HG02938 (cell line): ENCODE results near the gene CSH2.
"Not testable (repeated sequence)": the region's sequence is repeated elsewhere in the genome, so short reads cannot be mapped to it uniquely, and the experiment has no call there.

Source experiments
- ATAC-seq: cut with Tn5 transposase; IDR thresholded peaks from one replicate; pipeline ENCODE4 v1.9.1; 2021; ENCODE audit warnings: mild to moderate bottlenecking, moderate library complexity; ENCODE audit not compliant: unreplicated experiment

CSH2 gene

DNA sequence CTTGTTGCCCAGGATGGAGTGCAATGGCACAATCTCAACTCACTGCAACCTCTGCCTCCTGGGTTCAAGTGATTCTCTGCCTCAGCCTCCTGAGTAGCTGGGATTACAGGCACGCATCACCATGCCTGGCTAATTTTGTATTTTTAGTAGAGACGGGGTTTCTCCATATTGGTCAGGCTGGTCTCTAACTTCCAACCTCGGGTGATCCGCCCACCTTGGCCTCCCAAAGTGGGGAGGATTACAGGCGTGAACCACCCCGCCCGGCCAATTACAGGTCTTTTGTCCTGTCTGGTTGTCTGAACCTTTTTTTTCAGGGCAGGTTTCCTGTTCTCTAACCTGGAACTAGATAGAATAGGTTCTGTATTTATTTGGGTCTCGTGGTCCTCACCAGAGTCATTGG is 17.1 kb downstream of the CSH2 start:
- ATAC-seq: not testable (repeated sequence)

GRCh38 chr17:63855185-63855584 is 18.3 kb downstream of the CSH2 start:
- no peak for ATAC-seq

- ATAC-seq: no peak
Observed at GRCh38 chr17:63854709-63855108, 18.8 kb downstream of the CSH2 start.

- ATAC-seq: no peak
Observed at GRCh38 chr17:63853260-63853659, 20.2 kb downstream of the CSH2 start.

DNA sequence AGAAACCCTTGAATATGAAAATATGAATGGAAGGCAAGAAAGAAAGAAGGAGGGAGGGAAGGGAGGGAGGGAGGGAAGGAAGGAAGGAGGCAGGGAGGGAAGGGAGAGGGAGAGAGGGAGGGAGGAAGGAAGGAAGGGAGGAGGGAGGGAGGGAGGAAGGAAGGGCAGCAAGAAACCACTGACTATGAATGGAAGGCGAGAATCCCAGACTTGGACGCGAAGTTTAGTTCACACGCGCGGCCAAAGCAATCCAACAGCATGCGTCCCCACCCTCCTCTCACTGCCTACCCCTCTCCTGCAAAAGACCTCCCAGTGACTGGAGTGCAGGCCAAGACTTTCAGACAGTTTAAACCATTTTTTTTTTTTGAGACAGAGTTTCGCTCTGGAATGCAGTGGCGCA is 23.1 kb downstream of the CSH2 start:
- no peak for ATAC-seq

DNA sequence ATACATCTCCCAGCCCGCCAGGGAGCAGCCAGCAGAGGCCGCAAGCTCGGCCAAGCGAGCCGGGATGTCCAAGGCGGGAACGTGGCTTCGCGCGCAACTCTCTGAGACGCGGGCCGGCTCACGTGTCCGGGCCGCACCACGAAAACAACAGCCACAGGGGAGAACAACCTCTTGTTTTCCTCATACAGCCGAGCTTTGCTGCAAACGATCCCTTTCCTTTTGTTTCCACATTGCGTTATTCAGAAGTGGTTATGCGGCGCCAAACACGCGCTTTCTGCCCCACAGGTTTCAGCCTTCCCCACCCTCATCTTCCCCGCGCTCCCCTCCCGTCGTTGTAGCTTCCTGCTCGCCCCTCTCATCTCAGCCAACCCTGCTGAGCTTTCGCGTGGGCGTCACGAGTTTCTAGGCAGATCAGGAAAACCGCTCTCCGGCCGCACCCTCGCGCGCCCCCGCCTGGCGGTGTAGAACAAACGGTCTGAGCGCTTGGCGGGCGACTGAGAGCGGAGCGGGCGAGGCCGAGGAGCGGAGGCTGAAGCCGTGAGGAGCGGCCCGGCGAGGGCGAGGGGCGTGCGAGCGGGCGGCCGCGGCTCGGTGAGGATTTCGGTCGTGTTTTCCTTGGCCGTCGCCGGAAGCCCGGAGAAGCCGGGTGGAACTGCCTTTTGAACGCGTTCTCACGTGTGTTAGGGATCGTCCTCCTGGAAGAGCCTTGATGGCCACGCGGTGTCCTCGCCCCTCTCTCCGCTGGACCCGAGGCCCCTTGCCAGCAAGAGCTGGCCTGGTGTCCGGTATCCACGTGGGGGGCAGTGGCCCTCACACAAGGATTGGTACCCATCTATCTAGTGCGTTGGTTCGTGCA is 24.4 kb downstream of the CSH2 start:
- peak; percentile 81 for ATAC-seq

DNA sequence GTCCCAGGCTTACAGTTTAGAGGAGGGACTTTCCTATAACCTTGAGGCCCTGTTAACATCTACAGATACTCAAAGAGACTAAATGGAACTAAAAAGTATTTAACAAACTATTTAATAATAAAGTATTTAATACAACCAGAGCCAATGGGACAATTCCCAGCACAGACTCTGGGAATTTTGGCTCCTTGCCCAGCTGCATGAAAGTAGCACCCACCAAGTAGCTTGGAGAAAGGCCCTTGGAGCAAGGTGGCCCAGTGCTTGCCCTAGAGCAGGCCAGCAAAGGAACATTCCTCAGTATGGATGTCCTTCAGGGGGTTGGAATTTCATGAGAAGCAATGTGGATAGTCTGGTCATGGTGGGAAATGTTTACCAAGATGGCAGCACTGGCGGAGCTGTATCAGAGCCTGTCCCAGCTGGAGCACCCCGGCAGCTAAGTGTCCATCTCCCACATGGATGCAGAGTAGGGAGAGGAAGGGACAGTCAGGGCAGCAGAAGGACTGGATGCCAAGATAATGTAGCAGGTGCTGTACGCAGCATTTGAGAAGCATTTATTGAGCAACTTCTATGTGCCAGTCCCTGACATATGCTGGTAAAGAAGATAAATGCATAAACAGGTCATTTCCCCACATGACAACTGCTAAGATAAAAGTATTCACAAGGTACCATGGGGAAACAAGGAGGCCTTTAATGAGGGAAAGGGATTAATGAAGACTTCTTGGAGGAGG is 25.8 kb downstream of the CSH2 start:
- no peak for ATAC-seq

DNA sequence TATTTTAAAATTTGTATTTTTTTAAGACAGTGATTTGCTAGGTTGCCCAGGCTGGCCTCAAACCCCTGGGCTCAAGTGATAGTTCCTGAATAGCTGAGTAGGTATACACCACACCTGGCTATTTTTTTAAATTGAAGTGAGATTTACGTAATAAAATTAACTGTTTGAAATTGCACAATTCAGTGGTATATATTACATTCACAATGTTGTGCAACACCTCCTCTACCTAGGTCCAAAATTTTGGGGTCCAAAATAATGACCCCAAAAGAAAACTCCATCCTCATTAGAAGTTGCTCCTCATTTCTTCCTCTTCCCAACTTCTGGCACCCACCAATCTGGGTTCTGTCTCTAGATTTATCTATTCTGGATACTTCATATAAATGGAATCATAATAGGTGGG is 28.0 kb downstream of the CSH2 start:
- no peak for ATAC-seq

GRCh38 chr17:63843910-63844677 is 29.4 kb downstream of the CSH2 start:
- no peak for ATAC-seq

GRCh38 chr17:63843387-63843888 is 30.0 kb downstream of the CSH2 start:
- ATAC-seq: not testable (repeated sequence)

DNA sequence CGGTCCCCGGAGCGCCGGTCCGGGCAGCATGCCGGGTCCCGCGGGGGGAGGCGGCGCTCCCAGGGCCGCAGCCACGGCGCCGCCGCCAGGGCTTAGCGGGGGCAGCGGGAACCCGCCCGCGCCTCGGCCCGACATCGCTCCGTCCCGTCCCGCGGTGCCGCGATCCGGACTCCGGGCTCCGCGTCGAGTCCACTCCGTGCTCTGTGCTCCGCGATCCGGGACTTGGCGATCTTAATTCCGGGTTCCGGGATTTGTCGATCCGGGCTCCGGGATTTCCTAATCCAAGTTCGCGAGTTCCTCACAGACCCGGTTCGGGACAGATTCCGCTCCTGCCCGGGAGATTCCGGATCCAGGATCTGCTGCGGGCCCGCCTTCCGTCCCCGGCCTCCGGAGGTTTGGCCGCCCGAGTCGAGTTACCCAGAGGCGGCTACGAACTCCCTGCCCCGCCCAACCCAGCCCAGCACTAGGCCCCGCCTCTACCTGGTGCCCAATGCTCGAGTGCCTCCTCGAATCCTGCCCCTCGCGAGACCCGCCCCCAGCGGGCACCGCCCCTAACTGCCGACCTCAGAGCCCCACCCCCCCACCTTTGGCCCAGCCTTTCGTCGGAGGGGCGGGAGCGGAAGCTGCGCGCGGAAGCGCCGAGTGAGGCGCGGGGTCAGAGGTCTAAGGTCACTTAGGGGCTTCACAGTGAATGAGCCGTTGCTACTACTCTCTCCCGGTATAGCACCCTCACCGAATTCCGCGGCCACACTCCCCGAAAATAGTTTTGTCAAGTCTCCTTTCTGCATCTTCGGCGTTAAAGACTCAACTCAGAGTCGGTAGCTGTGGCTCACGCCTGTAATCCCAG is 30.7 kb downstream of the CSH2 start, which contains the start of gene SMARCD2:
SMARCD2 (minus strand) TSS at position 146 of the 847 bp plus-strand sequence; CDS start at position 135, 11 bp downstream.
- peak; percentile 73 for ATAC-seq

DNA sequence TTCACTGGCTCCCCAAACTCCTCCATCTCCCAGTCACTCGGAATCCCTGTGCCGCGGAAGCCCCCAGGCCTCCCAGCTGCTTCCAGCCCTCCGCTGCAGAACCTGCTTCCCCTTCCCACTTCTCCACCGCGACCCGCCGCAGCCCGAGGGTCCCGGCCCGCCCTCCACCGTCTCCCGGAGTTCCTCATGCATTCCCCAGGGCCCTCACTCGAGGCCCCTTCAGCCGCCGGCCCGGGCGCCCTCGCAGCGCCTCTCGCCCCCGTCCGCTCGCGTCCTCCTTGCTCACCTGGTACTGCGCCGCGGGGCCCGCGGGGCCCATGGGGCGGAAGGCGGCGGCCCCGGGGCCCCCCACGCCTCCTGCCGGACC is 31.3 kb downstream of the CSH2 start:
- ATAC-seq: peak; percentile 23

GRCh38 chr17:63841350-63842172 is 31.9 kb downstream of the CSH2 start:
- ATAC-seq: no peak

DNA sequence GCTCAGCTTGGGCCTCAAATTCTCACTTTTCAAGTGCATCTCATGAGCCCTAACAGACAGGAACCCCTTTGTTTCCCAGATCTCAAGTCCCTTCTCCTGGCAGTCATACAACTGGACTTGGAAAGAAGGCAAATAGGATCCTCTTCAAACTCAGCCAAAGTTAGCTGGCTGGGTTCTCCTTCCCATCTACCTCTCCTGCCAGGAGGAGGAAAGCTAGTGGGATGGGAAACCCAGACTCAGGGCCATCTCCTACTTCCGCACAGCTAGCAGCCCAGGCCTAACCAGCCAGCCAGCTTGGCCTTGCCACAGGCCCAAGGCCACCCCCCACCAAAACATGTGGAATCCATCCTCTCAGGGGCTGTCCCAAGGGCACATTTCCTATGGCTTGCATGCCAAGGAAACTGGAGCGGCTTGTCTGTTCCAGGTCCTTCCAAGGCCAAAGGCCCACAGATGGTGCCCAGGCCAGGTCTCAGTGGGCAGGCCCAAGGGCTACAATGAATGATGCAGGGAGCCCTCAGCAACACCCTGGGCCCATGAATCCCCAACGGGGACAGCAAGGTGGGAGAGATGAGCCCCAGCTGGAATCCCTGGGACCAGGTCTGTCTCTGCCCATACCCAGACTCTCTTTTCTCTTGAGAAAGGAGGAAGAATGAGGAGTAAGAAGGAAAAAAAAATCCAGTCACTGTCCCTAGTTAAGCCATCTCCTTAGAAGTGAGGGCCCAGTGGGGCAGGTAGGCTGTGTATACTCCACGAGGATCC is 32.7 kb downstream of the CSH2 start:
- no peak for ATAC-seq

DNA sequence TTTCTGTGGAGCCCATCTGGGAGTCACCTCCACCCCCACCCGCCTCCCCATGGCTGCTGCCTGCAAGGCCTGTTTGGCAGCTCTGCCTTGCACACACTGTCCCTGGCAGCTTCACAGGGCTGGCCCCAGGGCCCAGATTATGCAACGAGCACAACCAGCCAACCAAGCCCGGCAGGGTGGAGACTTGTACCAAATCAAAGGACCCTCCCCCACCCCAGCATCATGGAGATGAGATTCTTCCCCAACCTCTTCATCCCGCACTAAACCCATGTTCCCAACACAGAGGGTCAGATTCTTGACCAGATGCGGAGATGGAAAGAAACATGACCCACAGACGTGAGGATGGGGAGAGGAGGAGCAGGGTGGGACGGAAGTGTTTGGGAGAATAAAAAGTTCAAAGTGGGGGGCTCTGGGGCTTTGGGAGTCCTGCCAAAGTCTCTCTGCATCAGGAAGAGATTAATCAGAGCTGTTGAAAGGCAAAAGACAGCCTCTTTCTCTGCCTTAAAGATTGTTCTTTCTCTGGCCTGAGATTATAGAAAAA is 34.8 kb downstream of the CSH2 start:
- ATAC-seq: no peak

DNA sequence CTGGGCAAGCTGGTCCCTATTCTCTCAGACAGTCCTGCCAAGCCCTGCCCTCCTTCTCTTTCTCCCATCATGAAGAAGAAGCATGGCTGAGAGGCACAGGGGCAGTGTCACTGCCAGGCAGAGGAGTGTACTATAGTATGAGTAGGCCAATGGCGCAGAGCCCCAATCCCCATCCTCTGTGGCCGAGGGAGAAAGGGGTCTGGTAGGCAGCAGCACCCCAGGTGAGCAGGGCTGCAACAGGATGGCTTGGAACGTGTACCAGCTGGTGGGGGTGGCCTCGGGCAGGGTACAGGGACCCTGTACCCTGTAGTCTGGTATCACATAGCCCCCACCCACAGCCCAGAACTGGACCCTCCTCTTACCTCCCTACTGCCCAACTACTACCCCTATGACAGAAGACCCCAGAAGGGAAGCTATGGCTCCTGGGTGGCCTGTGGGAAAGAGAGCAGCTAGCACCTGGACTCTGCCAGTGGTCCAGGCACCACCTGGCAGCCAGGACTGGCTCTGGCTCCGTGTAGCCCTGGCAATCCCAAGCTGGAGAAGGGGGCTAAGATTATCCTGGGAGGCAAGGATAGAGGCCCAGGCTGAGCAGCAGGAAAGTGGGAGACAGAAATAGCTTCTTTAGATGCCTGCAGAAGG is 35.4 kb downstream of the CSH2 start:
- ATAC-seq: no peak

GRCh38 chr17:63837480-63837879 is 36.0 kb downstream of the CSH2 start:
- no peak for ATAC-seq

DNA sequence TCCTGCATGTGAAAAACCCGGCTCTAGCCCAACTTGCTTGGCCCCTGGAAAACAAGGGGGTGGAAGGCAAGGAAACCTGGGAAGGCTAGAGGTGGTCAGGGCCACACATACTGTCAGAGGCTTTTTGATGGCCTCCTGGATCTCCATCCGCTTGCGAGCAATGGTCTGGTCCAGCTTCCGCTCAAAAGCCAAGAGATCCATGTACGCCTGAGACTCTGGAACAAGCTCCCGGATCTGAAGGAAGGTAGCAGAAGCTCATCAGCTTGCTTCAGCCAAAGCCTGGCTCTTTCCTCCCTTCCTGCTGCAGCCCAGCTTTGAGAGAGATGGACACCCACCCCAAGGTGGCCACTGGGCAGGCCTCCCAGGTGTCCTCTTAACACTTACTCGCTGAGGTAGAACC is 36.7 kb downstream of the CSH2 start:
- ATAC-seq: no peak
